Neural progenitor cell (in vitro differentiated cells): ENCODE data around the gene STOML1. TPM values are rescaled to one million over a fixed set of nuclear protein-coding genes. Genes with fewer than 3 reads are reported as not detected.
A peak's percentile ranks its signal among the peaks of the same experiment; 100 is the strongest.

Source experiments
- DNase-seq: peaks from one replicate; pipeline ENCODE4 v3.0.0-alpha.2; 2016; ENCODE audit warnings: low spot score
- H2AFZ ChIP-seq: fragments of 200-600 bp; sonication (generic); replicated peaks from 2 replicates; pipeline ENCODE4 v1.6.1; 2016; ENCODE audit warnings: antibody characterized with exemption
- H3F3A ChIP-seq: fragments of 200-600 bp; sonication (generic); 2 replicates; pipeline ENCODE4 v1.6.1; 2016; ENCODE audit warnings: antibody characterized with exemption, low read depth
- H3K27ac ChIP-seq: fragments of 200-600 bp; sonication (generic); 2 replicates; pipeline ENCODE4 v1.5.1; 2016; ENCODE audit warnings: mild to moderate bottlenecking
- H3K27me3 ChIP-seq: fragments of 200-600 bp; sonication (generic); 2 replicates; pipeline ENCODE4 v1.6.1; 2016; ENCODE audit warnings: mild to moderate bottlenecking, moderate library complexity
- H3K36me3 ChIP-seq: fragments of 200-600 bp; sonication (generic); 2 replicates; pipeline ENCODE4 v1.5.1; 2016
- H3K4me1 ChIP-seq: fragments of 200-600 bp; sonication (generic); 2 replicates; pipeline ENCODE4 v1.6.1; 2016; ENCODE audit warnings: mixed run types
- H3K4me2 ChIP-seq: fragments of 200-600 bp; sonication (generic); 2 replicates; pipeline ENCODE4 v1.6.1; 2016
- H3K4me3 ChIP-seq: fragments of 200-600 bp; sonication (generic); 2 replicates; pipeline ENCODE4 v1.5.1; 2016
- H3K79me2 ChIP-seq: fragments of 200-600 bp; sonication (generic); 2 replicates; pipeline ENCODE4 v1.6.1; 2016; ENCODE audit warnings: low read depth
- H3K9ac ChIP-seq: fragments of 200-600 bp; sonication (generic); 2 replicates; pipeline ENCODE4 v1.6.1; 2016
- H3K9me3 ChIP-seq: fragments of 200-600 bp; sonication (generic); 2 replicates; pipeline ENCODE4 v1.5.1; 2016; ENCODE audit warnings: low read depth
- H4K20me1 ChIP-seq: fragments of 200-600 bp; sonication (generic); 2 replicates; pipeline ENCODE4 v1.6.1; 2016; ENCODE audit warnings: low read depth
- H3K27ac Mint-ChIP-seq: 3 replicates; pipeline ENCODE4 v1.8.0; 2021; ENCODE audit warnings: mixed read lengths
- H3K27me3 Mint-ChIP-seq: 2 replicates; pipeline ENCODE4 v1.8.0; 2022; ENCODE audit warnings: low read depth, mild to moderate bottlenecking, inconsistent platforms, moderate library complexity, mixed read lengths; ENCODE audit not compliant: insufficient read depth
- H3K36me3 Mint-ChIP-seq: 3 replicates; pipeline ENCODE4 v1.8.0; 2021; ENCODE audit warnings: mixed read lengths
- H3K4me1 Mint-ChIP-seq: 3 replicates; pipeline ENCODE4 v1.8.0; 2021; ENCODE audit warnings: mixed read lengths
- H3K4me3 Mint-ChIP-seq: 3 replicates; pipeline ENCODE4 v1.8.0; 2021; ENCODE audit warnings: mild to moderate bottlenecking, moderate library complexity, mixed read lengths
- H3K9me3 Mint-ChIP-seq: 3 replicates; pipeline ENCODE4 v1.8.0; 2020; ENCODE audit warnings: mixed read lengths
- EZH2 ChIP-seq: fragments of 200-600 bp; sonication (generic); IDR thresholded peaks from 2 replicates; pipeline ENCODE4 v1.6.1; 2017; ENCODE audit warnings: antibody characterized with exemption, mild to moderate bottlenecking, moderate library complexity
- EZH2phosphoT487 ChIP-seq: fragments of 200-600 bp; sonication (generic); IDR thresholded peaks from 2 replicates; pipeline ENCODE4 v1.6.1; 2017; ENCODE audit warnings: antibody characterized with exemption
- total RNA-seq: library from RNA; depleted of rRNA; stranded (reverse); fragments of >200 nt; gene quantifications from 2 replicates; pipeline ENCODE4 v1.2.3, GENCODE V29; 2015; ENCODE audit warnings: low replicate concordance
- TF ChIP-seq, protein P1 (sequence below): fragments of 200-600 bp; sonication (generic); IDR thresholded peaks from 2 replicates; pipeline ENCODE4 v1.5.1; 2017; ENCODE audit warnings: antibody characterized with exemption, mild to moderate bottlenecking

STOML1 gene
- total RNA-seq, 1 donor from 2014 or later, result 2.0 TPM

GRCh38 chr15:74007820-74008371 lies 15.8 kb upstream of the STOML1 start:
- no peak overlapping the region for H3K4me3 ChIP-seq
- no peak overlapping the region for H3K4me2 ChIP-seq
- Mint-ChIP-seq H3K27ac (peak overlapping the region; percentile 50), H3K27me3 (no peaks in the 10 kb centered on the region), H3K4me3 (no peak overlapping the region), H3K9me3 (peaks cover 3% of the 10 kb centered on the region), H3K4me1 (peaks cover 13% of the 10 kb centered on the region), H3K36me3 (peaks cover 28% of the 10 kb centered on the region)
- no peak overlapping the region for H3K9ac ChIP-seq
- H3K36me3 ChIP-seq, result peaks cover 4% of the 10 kb centered on the region
- peaks cover 5% of the 10 kb centered on the region for H3K4me1 ChIP-seq
- H4K20me1 ChIP-seq, result peaks cover 20% of the 10 kb centered on the region
- peaks cover 10% of the 10 kb centered on the region for H3F3A ChIP-seq
- H2AFZ ChIP-seq, result no peak overlapping the region
- no peaks in the 10 kb centered on the region for H3K9me3 ChIP-seq
- H3K79me2 ChIP-seq, result peaks cover 15% of the 10 kb centered on the region
- no peaks in the 10 kb centered on the region for H3K27me3 ChIP-seq
- H3K27ac ChIP-seq, result no peak overlapping the region
- TF ChIP-seq, protein P1, sequence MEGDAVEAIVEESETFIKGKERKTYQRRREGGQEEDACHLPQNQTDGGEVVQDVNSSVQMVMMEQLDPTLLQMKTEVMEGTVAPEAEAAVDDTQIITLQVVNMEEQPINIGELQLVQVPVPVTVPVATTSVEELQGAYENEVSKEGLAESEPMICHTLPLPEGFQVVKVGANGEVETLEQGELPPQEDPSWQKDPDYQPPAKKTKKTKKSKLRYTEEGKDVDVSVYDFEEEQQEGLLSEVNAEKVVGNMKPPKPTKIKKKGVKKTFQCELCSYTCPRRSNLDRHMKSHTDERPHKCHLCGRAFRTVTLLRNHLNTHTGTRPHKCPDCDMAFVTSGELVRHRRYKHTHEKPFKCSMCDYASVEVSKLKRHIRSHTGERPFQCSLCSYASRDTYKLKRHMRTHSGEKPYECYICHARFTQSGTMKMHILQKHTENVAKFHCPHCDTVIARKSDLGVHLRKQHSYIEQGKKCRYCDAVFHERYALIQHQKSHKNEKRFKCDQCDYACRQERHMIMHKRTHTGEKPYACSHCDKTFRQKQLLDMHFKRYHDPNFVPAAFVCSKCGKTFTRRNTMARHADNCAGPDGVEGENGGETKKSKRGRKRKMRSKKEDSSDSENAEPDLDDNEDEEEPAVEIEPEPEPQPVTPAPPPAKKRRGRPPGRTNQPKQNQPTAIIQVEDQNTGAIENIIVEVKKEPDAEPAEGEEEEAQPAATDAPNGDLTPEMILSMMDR, result no peak
- TF ChIP-seq EZH2 (no peak), EZH2phosphoT487 (no peak)
- no peak for DNase-seq

DNA sequence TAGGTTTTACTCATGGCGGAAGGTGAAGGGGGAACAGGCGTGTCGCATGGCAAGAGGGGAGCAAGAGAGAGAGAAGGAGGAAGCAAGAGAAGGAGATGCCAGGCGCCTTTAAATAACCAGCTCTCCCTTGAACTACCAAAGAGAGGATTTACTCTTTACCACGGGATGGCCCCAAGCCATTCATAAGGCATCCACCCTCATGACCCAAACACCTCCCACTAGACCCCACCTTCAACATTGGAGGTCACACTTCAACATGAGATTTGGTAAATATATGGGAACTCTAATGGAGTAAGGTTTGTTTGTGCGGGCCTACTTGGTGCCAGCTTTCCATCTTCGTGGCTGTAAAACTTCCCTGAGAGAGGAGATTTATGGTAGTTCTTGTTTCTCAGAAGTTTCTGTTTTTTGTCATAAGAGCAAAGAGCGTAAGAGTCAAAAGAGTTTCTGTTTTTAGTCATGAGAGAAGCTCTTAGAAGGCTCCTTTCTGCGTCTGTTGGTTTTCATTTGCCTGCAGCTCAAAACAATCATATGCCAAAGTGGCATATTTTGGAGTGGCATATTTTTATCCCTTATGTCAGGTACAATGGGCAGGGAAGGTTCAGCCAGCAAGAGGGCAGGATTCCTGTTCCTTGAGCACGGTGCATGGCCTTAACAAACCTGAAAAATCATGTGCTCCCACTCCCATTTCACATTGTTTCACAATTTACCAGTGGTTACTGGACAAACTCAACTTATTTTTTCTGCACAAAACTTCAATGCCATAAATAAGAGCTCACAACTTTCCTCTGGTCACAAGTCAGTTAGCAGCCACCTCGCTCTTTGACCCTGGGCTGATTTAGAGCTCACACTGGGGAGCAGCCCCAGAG lies 14.9 kb upstream of the STOML1 start:
- Histone ChIP-seq H3K4me2 (no peak overlapping the region), H3K27ac (no peak overlapping the region), H2AFZ (no peak overlapping the region), H3K4me3 (no peak overlapping the region), H3K36me3 (peaks cover 4% of the 10 kb centered on the region), H3K9me3 (no peaks in the 10 kb centered on the region), H4K20me1 (peaks cover 20% of the 10 kb centered on the region), H3F3A (peaks cover 10% of the 10 kb centered on the region), H3K9ac (no peak overlapping the region), H3K79me2 (peaks cover 18% of the 10 kb centered on the region), H3K27me3 (no peaks in the 10 kb centered on the region), H3K4me1 (peaks cover 5% of the 10 kb centered on the region)
- peaks cover 3% of the 10 kb centered on the region for H3K9me3 Mint-ChIP-seq
- no peak overlapping the region for H3K4me3 Mint-ChIP-seq
- H3K36me3 Mint-ChIP-seq, result peaks cover 24% of the 10 kb centered on the region
- H3K4me1 Mint-ChIP-seq, result peaks cover 13% of the 10 kb centered on the region
- TF ChIP-seq, protein P1, result no peak
- TF ChIP-seq EZH2phosphoT487 (no peak), EZH2 (no peak)
- H3K27me3 Mint-ChIP-seq, result no peaks in the 10 kb centered on the region
- H3K27ac Mint-ChIP-seq, result no peak overlapping the region
- DNase-seq, result no peak

GRCh38 chr15:73997986-73998385 lies 5.9 kb upstream of the STOML1 start:
- Histone ChIP-seq H3K36me3 (peaks cover 10% of the 10 kb centered on the region), H3K79me2 (peaks cover 58% of the 10 kb centered on the region), H3K4me3 (no peak overlapping the region), H2AFZ (no peak overlapping the region), H3K27ac (no peak overlapping the region), H4K20me1 (peaks cover 19% of the 10 kb centered on the region), H3K27me3 (no peaks in the 10 kb centered on the region), H3K9ac (no peak overlapping the region), H3F3A (peaks cover 8% of the 10 kb centered on the region), H3K4me1 (peaks cover 19% of the 10 kb centered on the region), H3K4me2 (no peak overlapping the region), H3K9me3 (no peaks in the 10 kb centered on the region)
- Mint-ChIP-seq H3K9me3 (no peaks in the 10 kb centered on the region), H3K27me3 (peaks cover 2% of the 10 kb centered on the region), H3K27ac (no peak overlapping the region), H3K4me1 (peaks cover 18% of the 10 kb centered on the region), H3K36me3 (peaks cover 2% of the 10 kb centered on the region), H3K4me3 (no peak overlapping the region)
- no peak for DNase-seq
- TF ChIP-seq, protein P1, result no peak
- TF ChIP-seq EZH2, result no peak
- TF ChIP-seq EZH2phosphoT487, result no peak
